NCI-H2227 (cell line): ENCODE results near the gene BAD.
A peak's percentile ranks its signal among the peaks of the same experiment; 100 is the strongest.

Experiments
- DNase-seq: peaks from one replicate; lab custom pipeline; 2025; ENCODE audit not compliant: unreplicated experiment; lab: John Stamatoyannopoulos, UW

The BAD gene

GRCh38 chr11:64281957-64282770 is 2.3 kb downstream of the BAD start:
- no peak for DNase-seq

DNA sequence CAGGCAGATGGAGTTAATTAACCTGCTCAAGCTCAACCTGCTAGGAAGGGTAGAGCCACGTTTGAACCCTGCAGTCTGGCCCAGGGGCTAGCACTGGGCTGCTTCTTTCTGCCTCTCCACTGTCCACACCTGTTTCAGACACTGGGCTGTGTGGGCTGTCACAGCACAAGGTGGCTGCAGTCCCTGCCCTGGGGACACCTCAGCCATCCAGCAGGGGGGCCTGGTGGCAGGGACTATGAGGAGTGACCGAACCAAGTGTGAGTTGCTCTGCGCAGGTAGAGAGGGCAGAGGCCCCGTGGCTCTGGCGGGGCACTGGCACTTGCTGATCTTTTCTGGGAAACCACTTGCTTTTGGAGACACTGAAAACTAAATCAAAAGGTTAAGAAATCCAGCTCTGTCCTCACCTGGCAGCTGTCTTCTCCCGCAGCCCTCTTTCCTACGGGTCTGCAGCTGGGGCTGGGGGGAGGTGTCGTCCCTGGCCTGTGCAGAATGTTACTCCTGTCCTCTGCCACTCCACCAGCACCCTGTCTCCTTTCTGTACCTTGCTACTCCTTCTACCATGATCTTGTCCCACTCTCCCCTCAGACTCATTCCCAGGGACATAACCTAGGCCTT is 5.8 kb downstream of the BAD start:
- no peak for DNase-seq

DNA sequence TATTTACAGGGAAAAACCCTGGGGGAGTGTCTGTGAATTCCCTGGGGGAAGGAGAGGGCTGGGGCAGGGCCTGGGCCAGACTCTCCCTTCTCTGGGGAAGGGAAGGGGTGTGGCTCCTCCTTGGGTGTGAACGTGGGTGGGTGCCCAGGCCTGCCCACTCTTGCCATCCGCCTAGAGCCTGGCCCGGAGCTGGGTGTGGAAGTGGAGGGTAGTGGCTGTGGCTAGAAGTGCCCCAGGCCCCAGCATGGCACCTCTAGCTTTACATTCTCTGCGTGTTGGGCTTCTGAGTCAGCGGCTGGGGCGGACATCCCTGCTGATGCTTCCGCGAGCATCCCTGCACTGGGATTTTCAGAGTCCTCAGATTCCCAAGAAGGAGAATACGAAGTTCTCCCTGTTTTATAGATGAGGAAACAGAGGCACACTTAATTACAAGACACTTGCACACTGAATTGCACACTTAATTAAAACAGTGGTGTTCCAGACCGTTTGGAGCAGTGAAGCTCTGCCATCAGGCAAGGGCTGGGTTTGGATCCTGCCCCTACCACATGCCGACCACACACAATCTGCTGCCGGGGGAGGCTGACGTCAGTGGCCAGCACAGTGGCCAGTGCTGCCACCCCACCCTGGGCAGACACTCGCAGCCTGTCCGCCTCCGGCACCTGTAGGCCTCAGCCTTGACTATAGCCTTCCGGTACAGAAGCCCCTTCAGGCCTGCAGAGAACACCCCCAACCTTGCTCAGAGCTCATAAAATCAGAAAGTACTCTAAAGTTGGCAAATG is 7.6 kb downstream of the BAD start:
- DNase-seq = no peak

- DNase-seq = no peak
These were observed 8.6 kb downstream of the BAD start for GRCh38 chr11:64275841-64276240.

DNA sequence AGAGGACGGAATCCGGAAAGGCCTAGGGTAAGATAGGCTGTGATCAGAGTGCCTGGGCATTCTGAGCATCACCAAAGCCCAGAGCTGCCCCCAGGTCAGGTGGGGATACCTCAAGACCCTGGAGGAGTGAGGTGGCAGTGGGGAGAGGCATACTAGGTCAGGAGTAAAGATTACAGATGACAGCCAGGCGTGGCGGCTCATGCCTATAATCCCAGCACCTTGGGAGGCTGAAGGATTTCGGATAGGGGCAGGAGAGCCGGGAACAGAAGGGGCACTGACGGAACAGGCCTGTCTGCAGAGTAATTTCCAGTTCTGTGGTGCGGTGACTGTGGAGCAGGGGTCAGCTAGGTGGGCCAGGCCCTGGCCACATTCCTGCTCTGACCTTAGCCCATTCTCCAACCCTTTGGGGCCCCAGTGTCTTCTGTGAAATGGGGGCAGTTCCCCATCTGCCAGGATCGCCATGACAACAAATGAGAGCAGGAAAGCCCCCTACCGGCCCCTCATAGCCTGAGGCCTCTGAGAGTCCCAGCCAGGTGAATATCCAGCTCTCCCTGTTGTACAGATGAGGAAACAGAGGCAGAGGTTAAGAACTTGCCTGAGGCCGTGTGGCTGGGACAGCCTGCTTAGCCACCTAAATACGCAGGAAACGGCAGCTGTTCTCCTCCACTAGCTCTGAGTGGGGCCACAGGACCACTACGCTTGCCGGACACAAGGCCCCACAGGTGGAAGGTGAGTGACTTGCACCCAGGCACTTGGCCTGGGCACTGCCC is 9.2 kb downstream of the BAD start:
- no peak for DNase-seq

DNA sequence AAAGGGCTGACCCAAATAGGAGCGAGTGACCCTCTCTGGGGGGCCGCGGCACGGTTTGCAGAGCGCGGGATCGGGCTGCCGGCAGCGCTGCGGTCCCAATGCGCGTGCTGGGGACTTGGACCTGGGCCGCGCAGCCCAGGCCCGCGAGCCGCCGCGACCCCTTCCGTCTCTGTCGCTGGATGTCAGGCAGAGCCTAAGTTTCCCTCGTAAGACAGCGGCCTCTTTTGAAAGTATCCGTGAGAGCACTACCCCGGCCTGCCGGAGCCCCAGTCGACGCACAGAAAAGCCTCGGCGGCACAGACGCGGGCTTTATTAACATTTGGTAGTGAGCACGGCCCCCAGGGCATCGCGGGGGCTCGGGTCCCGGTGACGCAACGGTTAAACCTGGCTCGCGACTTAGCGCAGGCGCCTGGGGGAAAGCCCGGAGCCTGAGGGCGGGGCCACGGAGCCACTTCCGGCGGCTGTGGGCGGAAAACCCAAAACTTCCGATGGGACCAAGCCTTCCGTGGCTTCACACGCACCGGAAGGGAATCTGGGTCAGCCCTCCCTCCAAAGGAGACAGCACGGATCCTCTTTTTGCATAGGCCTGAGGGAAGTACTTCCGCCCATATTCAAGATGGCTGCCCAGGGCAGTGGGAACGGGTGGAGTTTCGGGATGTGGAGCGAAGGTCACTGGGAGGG is 14.8 kb downstream of the BAD start:
- peak; percentile 99 for DNase-seq

DNA sequence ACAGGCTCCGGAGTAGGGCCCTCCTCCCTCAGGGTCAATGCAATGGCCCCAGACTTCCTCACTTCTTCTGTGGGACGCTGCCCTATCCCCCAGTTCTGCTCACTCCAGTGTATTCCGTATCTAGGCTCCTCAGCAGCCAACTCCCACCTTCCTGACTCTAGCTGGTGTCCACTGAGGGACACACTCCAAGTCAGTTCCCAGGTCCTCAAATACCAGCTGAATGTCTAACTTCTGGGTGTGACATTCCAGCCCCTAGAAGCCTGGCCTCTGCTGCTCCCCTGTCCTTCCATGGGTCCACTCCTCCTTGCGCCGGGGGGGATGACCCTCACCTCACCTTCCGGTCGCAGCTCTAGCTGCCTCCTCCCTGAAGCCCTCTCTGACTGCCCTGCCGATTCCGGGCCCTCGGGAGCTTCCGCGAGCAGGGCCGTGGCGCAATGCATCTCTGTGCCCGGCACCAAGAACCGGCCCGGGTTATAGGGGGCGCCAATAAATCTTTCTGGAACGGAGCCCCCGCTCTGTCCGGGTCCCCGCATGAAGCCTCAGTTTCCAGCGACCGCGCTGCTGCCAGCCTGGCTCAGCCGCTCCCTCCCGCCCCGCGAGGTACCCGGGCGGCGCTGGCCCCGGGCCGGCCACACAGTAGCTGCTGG is 15.4 kb downstream of the BAD start:
- peak; percentile 53 for DNase-seq

DNA sequence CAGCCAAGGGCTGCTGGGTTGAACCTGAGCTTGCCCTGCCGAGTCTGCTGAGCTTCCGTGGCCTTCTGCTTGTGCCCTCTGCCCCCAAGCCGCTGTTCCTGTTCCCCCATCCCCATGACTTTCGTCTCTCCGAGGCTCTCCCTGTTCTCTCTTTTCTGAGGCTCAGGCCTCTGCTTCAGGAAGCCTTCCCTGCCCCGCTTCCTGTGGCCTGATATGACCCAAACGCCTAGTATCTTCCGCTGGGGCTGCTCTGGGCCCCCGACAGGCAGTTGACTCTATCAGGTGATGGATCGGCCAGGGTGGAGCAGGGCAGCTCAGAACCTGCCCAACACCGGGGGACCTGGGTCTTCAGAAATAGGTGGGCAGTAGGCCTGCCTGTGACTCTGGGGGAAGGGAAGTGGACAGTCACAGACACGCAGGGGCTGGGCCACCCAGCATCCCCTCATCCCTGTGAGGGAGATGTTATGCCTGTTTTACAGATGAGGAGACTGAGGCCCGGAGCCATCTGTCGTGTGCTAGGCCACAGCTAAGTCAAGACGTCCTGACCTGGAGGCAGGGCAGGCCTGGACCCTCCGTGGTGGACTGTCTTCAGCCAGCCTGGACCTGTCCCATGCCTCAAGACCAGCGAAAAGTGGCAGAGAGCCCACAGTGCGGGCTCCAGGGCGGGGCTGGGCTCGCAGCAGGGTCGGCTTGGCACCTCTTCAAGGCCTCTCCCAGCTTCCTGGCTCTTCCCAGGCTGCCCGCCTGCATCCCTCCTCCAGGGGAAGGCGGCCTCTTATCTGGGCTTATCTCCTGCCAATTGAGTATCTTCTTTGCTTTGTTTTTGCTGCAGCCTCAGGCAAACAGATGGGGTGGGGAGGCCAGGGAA is 16.2 kb downstream of the BAD start:
- peak; percentile 41 for DNase-seq

- DNase-seq = no peak
These were observed 17.1 kb downstream of the BAD start for GRCh38 chr11:64267207-64267945.

DNA sequence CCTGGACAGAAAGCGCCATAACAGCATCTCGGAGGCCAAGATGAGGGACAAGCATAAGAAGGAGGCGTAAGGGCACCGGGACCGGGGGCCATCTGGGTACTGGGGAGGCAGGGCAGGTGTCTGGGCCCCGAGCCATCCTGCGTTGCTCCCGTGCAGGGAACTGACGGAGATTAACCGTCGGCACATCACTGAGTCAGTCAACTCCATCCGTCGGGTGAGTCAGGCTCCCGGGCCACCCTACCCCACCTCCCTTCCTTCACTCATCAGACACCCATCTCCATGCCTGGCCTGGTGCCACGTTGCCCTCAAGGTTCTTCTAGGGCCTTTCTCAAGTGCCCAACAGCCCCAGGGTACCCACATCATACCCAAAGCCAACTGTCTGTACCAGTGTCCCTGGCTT is 18.1 kb downstream of the BAD start:
- DNase-seq = no peak

DNA sequence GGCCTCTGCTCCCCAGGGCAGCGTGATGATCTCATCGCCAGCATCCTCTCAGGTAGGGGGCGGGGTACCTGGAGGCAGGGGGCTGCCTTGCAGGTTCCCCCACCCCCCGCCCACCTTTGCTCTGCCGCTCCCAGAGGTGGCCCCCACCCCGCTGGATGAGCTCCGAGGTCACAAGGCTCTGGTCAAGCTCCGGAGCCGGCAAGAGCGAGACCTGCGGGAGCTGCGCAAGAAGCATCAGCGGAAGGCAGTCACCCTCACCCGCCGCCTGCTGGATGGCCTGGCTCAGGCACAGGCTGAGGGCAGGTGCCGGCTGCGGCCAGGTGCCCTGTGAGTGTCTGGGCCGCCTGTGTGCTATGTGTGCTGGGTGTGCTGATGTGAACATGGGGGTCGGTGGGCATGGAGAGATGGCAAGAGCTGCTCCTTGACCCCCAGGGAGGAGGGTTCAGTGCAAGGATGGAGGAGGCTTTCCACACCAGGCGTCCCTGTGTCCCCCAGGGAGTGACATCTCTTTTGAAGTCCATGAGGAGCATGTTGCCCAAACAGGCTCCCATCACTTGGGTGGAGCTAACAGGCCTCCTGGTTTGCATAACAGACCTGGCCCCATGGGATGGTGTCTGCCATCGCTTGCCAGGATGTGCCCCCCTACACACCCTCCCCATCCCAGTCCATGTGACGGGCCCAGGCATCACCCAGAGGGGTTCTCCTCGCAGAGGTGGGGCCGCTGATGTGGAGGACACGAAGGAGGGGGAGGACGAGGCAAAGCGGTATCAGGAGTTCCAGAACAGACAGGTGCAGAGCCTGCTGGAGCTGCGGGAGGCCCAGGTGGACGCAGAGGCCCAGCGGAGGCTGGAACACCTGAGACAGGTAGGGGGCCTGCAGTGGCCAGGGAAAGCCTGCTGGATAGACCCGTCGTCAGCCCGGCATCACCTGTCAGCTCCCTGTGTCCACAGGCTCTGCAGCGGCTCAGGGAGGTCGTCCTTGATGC is 19.0 kb downstream of the BAD start:
- no peak for DNase-seq

GRCh38 chr11:64264371-64264852 is 20.1 kb downstream of the BAD start:
- peak; percentile 62 for DNase-seq

DNA sequence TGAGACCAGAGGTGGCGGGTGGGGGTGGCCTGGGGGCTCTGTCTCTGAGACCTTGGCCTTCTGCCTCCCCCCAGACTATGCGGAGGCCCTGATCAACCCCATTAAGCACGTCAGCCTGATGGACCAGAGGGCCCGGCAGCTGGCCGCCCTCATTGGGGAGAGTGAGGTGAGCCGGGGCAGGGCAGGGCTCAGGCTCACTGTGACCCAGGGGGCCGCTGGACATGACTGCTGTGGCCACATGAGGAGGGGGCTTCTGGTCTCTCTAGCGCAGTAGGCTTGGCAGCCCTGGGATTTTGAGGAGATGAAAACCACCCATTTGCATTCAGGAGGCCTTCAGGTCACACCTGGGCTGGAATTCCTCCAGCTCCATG is 20.5 kb downstream of the BAD start:
- DNase-seq = no peak

DNA sequence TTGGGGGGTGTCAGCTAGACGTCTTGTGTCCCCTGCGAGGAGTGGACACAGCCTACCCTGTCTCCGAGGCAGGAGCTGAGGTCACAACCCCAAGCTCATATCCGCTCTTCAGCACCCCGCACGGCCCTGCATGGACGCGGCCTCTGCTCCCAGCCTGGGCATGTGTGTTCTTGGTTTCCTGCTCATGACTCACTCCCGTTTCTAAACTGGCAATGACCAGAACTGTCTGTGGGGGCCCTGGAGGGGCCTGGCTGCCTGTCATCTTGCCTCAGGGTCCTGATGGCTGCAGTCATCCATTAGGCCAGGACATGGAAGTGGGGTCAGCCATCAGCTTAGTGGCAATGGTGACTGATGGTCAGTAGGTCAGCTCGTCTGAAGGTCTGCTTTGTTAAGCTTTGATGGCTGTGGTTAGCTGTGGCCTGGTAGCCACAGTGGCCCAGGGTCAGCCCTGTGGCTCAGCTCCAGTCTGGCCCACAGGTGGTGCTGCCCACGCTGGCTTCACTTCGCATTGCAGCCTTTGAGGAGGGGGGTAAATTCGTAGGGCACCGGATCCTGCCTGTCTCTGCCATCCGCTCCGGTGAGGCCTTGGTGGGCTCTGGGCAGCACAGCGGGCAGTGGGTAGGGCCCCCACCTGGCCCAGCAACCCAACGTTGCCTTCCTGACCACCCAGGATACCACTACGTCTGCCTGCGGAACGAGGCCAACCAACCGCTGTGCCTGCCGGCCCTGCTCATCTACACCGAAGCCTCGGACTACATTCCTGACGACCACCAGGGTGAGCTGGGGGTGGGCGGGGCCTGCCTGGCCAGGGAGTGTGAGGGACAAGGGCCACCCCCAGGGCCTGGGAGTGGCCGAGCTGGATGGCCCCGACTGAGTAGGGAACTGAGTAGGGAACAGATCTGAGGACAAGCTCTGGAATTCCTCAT is 21.2 kb downstream of the BAD start:
- no peak for DNase-seq

DNA sequence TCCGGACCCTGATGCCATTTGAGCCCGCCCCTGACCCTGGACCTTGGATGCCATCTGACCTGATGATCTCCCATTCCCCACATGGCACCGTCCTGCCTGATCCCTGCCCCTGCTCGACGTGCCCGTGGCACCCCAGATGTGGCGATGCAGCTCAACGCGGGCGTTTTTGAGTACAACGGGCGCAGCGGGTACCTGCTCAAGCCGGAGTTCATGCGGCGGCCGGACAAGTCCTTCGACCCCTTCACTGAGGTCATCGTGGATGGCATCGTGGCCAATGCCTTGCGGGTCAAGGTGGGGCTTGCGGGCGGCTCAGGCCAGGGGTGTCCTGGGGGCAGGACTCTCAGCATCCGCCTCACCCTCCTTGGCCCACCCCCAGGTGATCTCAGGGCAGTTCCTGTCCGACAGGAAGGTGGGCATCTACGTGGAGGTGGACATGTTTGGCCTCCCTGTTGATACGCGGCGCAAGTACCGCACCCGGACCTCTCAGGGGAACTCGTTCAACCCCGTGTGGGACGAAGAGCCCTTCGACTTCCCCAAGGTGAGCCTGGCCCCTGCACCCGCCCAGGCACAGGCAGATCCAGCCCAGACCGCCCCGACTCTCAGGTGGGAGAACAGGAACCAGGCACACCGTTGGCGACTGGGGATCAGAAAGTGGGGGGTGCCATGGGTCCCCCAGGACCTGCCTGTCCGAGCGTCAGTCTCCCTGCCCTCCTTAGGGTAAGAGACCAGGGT is 22.0 kb downstream of the BAD start:
- DNase-seq = no peak
